ENCODE results near the gene BMAL2.

Gene BMAL2

GRCh38 chr12:27290501-27291168 lies 42.0 kb upstream of the BMAL2 start:
- TF ChIP-seq CTCF (IDR thresholded peaks at IDR 0.05; ENCODE audit: insufficient read depth, low read length, poor library complexity, severe bottlenecking): no peak
- H3K4me3 ChIP-seq (replicated peaks; ENCODE audit: low read depth, low read length): no peak overlapping the region
- H3K36me3 ChIP-seq (ENCODE audit: control insufficient read depth, insufficient read depth, low read length): peaks cover 3% of the 10 kb centered on the region; the same call in 1 of the 2 replicates
- H3K27me3 ChIP-seq (replicated peaks; ENCODE audit: control insufficient read depth, insufficient read depth, low read length): no peaks in the 10 kb centered on the region
- peak; percentile 52 for DNase-seq (ENCODE audit: extremely low read depth, insufficient read length)

GRCh38 chr12:27291862-27292261 lies 40.8 kb upstream of the BMAL2 start:
- Histone ChIP-seq H3K4me3 (replicated peaks; ENCODE audit: low read depth, low read length) (no peak overlapping the region), H3K36me3 (ENCODE audit: control insufficient read depth, insufficient read depth, low read length) (peaks cover 3% of the 10 kb centered on the region; the same call in 1 of the 2 replicates), H3K27me3 (replicated peaks; ENCODE audit: control insufficient read depth, insufficient read depth, low read length) (no peaks in the 10 kb centered on the region)
- TF ChIP-seq CTCF (IDR thresholded peaks at IDR 0.05; ENCODE audit: insufficient read depth, low read length, poor library complexity, severe bottlenecking): no peak
- no peak for DNase-seq (ENCODE audit: extremely low read depth, insufficient read length)

- Histone ChIP-seq H3K36me3 (ENCODE audit: control insufficient read depth, insufficient read depth, low read length) (peaks cover 3% of the 10 kb centered on the region), H3K4me3 (replicated peaks; ENCODE audit: low read depth, low read length) (no peak overlapping the region), H3K27me3 (replicated peaks; ENCODE audit: control insufficient read depth, insufficient read depth, low read length) (no peaks in the 10 kb centered on the region)
- no peak for TF ChIP-seq CTCF (IDR thresholded peaks at IDR 0.05; ENCODE audit: insufficient read depth, low read length, poor library complexity, severe bottlenecking)
- no peak for DNase-seq (ENCODE audit: extremely low read depth, insufficient read length)
Observed at GRCh38 chr12:27292718-27293117, 39.9 kb upstream of the BMAL2 start.

- peaks cover 6% of the 10 kb centered on the region for H3K36me3 ChIP-seq (ENCODE audit: control insufficient read depth, insufficient read depth, low read length)
- no peak for DNase-seq (ENCODE audit: extremely low read depth, insufficient read length)
- H3K4me3 ChIP-seq (replicated peaks; ENCODE audit: low read depth, low read length): no peak overlapping the region
- no peaks in the 10 kb centered on the region for H3K27me3 ChIP-seq (replicated peaks; ENCODE audit: control insufficient read depth, insufficient read depth, low read length)
- no peak for TF ChIP-seq CTCF (IDR thresholded peaks at IDR 0.05; ENCODE audit: insufficient read depth, low read length, poor library complexity, severe bottlenecking)
Observed at GRCh38 chr12:27293463-27293862, 39.2 kb upstream of the BMAL2 start.

- Histone ChIP-seq H3K4me3 (replicated peaks; ENCODE audit: low read depth, low read length) (no peak overlapping the region), H3K27me3 (replicated peaks; ENCODE audit: control insufficient read depth, insufficient read depth, low read length) (no peaks in the 10 kb centered on the region), H3K36me3 (ENCODE audit: control insufficient read depth, insufficient read depth, low read length) (peaks cover 10% of the 10 kb centered on the region)
- no peak for TF ChIP-seq CTCF (IDR thresholded peaks at IDR 0.05; ENCODE audit: insufficient read depth, low read length, poor library complexity, severe bottlenecking)
- no peak for DNase-seq (ENCODE audit: extremely low read depth, insufficient read length)
Observed at GRCh38 chr12:27296674-27297073, 36.0 kb upstream of the BMAL2 start.

- no peak for TF ChIP-seq CTCF (IDR thresholded peaks at IDR 0.05; ENCODE audit: insufficient read depth, low read length, poor library complexity, severe bottlenecking)
- Histone ChIP-seq H3K27me3 (replicated peaks; ENCODE audit: control insufficient read depth, insufficient read depth, low read length) (no peaks in the 10 kb centered on the region), H3K36me3 (ENCODE audit: control insufficient read depth, insufficient read depth, low read length) (peaks cover 10% of the 10 kb centered on the region), H3K4me3 (replicated peaks; ENCODE audit: low read depth, low read length) (no peak overlapping the region)
- no peak for DNase-seq (ENCODE audit: extremely low read depth, insufficient read length)
Observed at GRCh38 chr12:27297566-27297965, 35.1 kb upstream of the BMAL2 start.

Data from GM06990 (cell line).